Activated B cell treated with CpG ODN at 0.5 μM for 24 hours (primary cell): Measurements from ENCODE around the gene STRN3. TPM values are rescaled to one million over a fixed set of nuclear protein-coding genes. Genes with fewer than 3 reads are reported as not detected.
"Not testable (repeated sequence)": the region's sequence is repeated elsewhere in the genome, so short reads cannot be mapped to it uniquely, and the experiment has no call there.

Experiments
- ATAC-seq: fragments of 200-7000 bp; cut with Tn5 transposase; one replicate; pipeline ENCODE4 v1.10.0; 2021; ENCODE audit warnings: low read depth, mild to moderate bottlenecking, moderate library complexity
- CTCF ChIA-PET: fragments of 350-600 bp; sonication (Branson Sonifier 250); formaldehyde crosslinking; loops from one replicate; lab custom pipeline; 2021; ENCODE audit warnings: antibody characterized with exemption; lab: Charles Lee
- POLR2A ChIA-PET: fragments of 350-600 bp; sonication (Branson Sonifier 250); formaldehyde crosslinking; loops from one replicate; lab custom pipeline; 2021; ENCODE audit warnings: antibody characterized with exemption; lab: Charles Lee
- DNase-seq: peaks from one replicate; pipeline ENCODE4 v3.0.0; 2022
- H3K27ac Mint-ChIP-seq: one replicate; pipeline ENCODE4 v1.8.0; 2020; ENCODE audit warnings: mixed read lengths
- H3K27me3 Mint-ChIP-seq: one replicate; pipeline ENCODE4 v1.8.0; 2021; ENCODE audit warnings: mixed read lengths
- H3K36me3 Mint-ChIP-seq: one replicate; pipeline ENCODE4 v1.8.0; 2021; ENCODE audit warnings: low read depth, mixed read lengths
- H3K4me1 Mint-ChIP-seq: one replicate; pipeline ENCODE4 v1.8.0; 2021; ENCODE audit warnings: mixed read lengths
- H3K4me3 Mint-ChIP-seq: one replicate; pipeline ENCODE4 v1.8.0; 2020; ENCODE audit warnings: mild to moderate bottlenecking, mixed read lengths
- H3K9me3 Mint-ChIP-seq: one replicate; pipeline ENCODE4 v1.8.0; 2020; ENCODE audit warnings: mixed read lengths
- CTCF ChIP-seq: fragments of 200-600 bp; IDR thresholded peaks from one replicate; pipeline ENCODE4 v1.8.0; 2022; ENCODE audit warnings: antibody characterized with exemption, mild to moderate bottlenecking
- intact Hi-C: fragments of 100-400 bp; cut with micrococcal nuclease; formaldehyde crosslinking; loops from one replicate; pipeline ENCODE4 v1.15.1; 2024
- total RNA-seq: library from RNA; stranded (reverse); gene quantifications from 2 replicates; pipeline ENCODE4 v1.2.3, GENCODE V29; 2022

STRN3 gene
- total RNA-seq, 1 donor from 2014 or later: 31.0 TPM

- H3K27me3 Mint-ChIP-seq: no peaks in the 10 kb centered on the region
- no peak overlapping the region for H3K27ac Mint-ChIP-seq
- intact Hi-C loops: no loop called here
- peaks cover 3% of the 10 kb centered on the region for H3K4me1 Mint-ChIP-seq
- peaks cover 2% of the 10 kb centered on the region for H3K9me3 Mint-ChIP-seq
- no peak overlapping the region for H3K4me3 Mint-ChIP-seq
- H3K36me3 Mint-ChIP-seq: peaks cover 21% of the 10 kb centered on the region
- no peak for TF ChIP-seq CTCF
- DNase-seq (no peak), ATAC-seq (no peak)
- ChIA-PET POLR2A (no interaction called here), CTCF (no interaction called here)
Observed at GRCh38 chr14:31010935-31011334, 15.2 kb downstream of the STRN3 start.

- peaks cover 3% of the 10 kb centered on the region for H3K4me1 Mint-ChIP-seq
- intact Hi-C loops: no loop called here
- CTCF ChIA-PET: no interaction called here
- peaks cover 2% of the 10 kb centered on the region for H3K9me3 Mint-ChIP-seq
- DNase-seq (no peak), ATAC-seq (no peak)
- H3K4me3 Mint-ChIP-seq: no peak overlapping the region
- POLR2A ChIA-PET: no interaction called here
- H3K27ac Mint-ChIP-seq: no peak overlapping the region
- no peaks in the 10 kb centered on the region for H3K27me3 Mint-ChIP-seq
- H3K36me3 Mint-ChIP-seq: peaks cover 30% of the 10 kb centered on the region
- TF ChIP-seq CTCF: no peak
Observed at GRCh38 chr14:31009836-31010574, 16.2 kb downstream of the STRN3 start.

- no peak overlapping the region for H3K27ac Mint-ChIP-seq
- DNase-seq: no peak
- peaks cover 30% of the 10 kb centered on the region for H3K36me3 Mint-ChIP-seq
- H3K27me3 Mint-ChIP-seq: no peaks in the 10 kb centered on the region
- H3K9me3 Mint-ChIP-seq: no peaks in the 10 kb centered on the region
- TF ChIP-seq CTCF: no peak
- no peak overlapping the region for H3K4me3 Mint-ChIP-seq
- intact Hi-C loops: loop anchor here (2.0 kb wide), 1 partner anchor 18 kb away; the partner anchor contains the start of gene AP4S1
- ChIA-PET POLR2A (no interaction called here), CTCF (no interaction called here)
- peaks cover 3% of the 10 kb centered on the region for H3K4me1 Mint-ChIP-seq
- no peak for ATAC-seq
Observed at GRCh38 chr14:31006703-31007102, 19.5 kb downstream of the STRN3 start.

- H3K27ac Mint-ChIP-seq, intact Hi-C loops, H3K27me3 Mint-ChIP-seq, H3K4me3 Mint-ChIP-seq, CTCF ChIA-PET, POLR2A ChIA-PET, H3K9me3 Mint-ChIP-seq, H3K4me1 Mint-ChIP-seq, DNase-seq, ATAC-seq: not testable (repeated sequence)
- peaks cover 41% of the 10 kb centered on the region for H3K36me3 Mint-ChIP-seq
Observed at GRCh38 chr14:31004007-31004406, 22.2 kb downstream of the STRN3 start.

GRCh38 chr14:31003284-31003683, 22.9 kb downstream of the STRN3 start:
- no peak overlapping the region for H3K4me3 Mint-ChIP-seq
- H3K4me1 Mint-ChIP-seq: peaks cover 7% of the 10 kb centered on the region
- H3K36me3 Mint-ChIP-seq: peaks cover 48% of the 10 kb centered on the region
- ChIA-PET POLR2A (interaction anchor here (1.0 kb wide), 1 partner anchor 203 kb away, joined by 3 read pairs; no protein-coding TSS in a partner anchor), CTCF (no interaction called here)
- H3K27me3 Mint-ChIP-seq: no peaks in the 10 kb centered on the region
- peaks cover 6% of the 10 kb centered on the region for H3K9me3 Mint-ChIP-seq
- ATAC-seq (no peak), DNase-seq (no peak)
- intact Hi-C loops: no loop called here
- peak overlapping the region; percentile 24 for H3K27ac Mint-ChIP-seq
- TF ChIP-seq CTCF: no peak
